HG02981 (cell line): Measurements from ENCODE around the gene KRTAP4-8.
"Not testable (repeated sequence)": the region's sequence is repeated elsewhere in the genome, so short reads cannot be mapped to it uniquely, and the experiment has no call there.

Source experiments
- ATAC-seq: cut with Tn5 transposase; IDR thresholded peaks from one replicate; pipeline ENCODE4 v1.9.1; 2021; ENCODE audit warnings: mild to moderate bottlenecking, moderate library complexity; ENCODE audit not compliant: unreplicated experiment

The KRTAP4-8 gene

GRCh38 chr17:41108728-41109386 lies 10.9 kb upstream of the KRTAP4-8 start:
- ATAC-seq = not testable (repeated sequence)

GRCh38 chr17:41107941-41108450 lies 10.1 kb upstream of the KRTAP4-8 start:
- no peak for ATAC-seq

GRCh38 chr17:41105347-41105746 lies 7.4 kb upstream of the KRTAP4-8 start, which contains the start of gene KRTAP4-9:
KRTAP4-9 (plus strand) TSS chr17:41105389; CDS start chr17:41105389, 0 bp downstream.
- ATAC-seq = not testable (repeated sequence)

- not testable (repeated sequence) for ATAC-seq
Measured at GRCh38 chr17:41104386-41105038, 6.6 kb upstream of the KRTAP4-8 start.

- ATAC-seq = no peak
Measured at GRCh38 chr17:41103896-41104295, 6.0 kb upstream of the KRTAP4-8 start.

GRCh38 chr17:41101586-41102259 lies 3.8 kb upstream of the KRTAP4-8 start, which contains the start of gene KRTAP4-16:
KRTAP4-16 (minus strand) TSS chr17:41102209; CDS start chr17:41102209, 0 bp downstream.
- ATAC-seq = no peak

- not testable (repeated sequence) for ATAC-seq
Measured at GRCh38 chr17:41099682-41100480, 1.9 kb upstream of the KRTAP4-8 start.

- ATAC-seq = no peak
Measured at GRCh38 chr17:41098481-41098880, 539 bp upstream of the KRTAP4-8 start.

- ATAC-seq = no peak
Measured at GRCh38 chr17:41096055-41096454, 1.9 kb downstream of the KRTAP4-8 start.

GRCh38 chr17:41088760-41089352 lies 9.1 kb downstream of the KRTAP4-8 start:
- ATAC-seq = not testable (repeated sequence)

GRCh38 chr17:41084100-41084856 lies 13.7 kb downstream of the KRTAP4-8 start, which contains the start of gene KRTAP4-7:
KRTAP4-7 (plus strand) TSS chr17:41084150; CDS start chr17:41084207, 57 bp downstream.
- ATAC-seq = not testable (repeated sequence)

GRCh38 chr17:41083427-41083826 lies 14.5 kb downstream of the KRTAP4-8 start:
- ATAC-seq = not testable (repeated sequence)

- ATAC-seq = no peak
Measured at GRCh38 chr17:41082626-41083025, 15.3 kb downstream of the KRTAP4-8 start.

GRCh38 chr17:41076788-41077187 lies 21.2 kb downstream of the KRTAP4-8 start:
- no peak for ATAC-seq

GRCh38 chr17:41073676-41074075 lies 24.3 kb downstream of the KRTAP4-8 start:
- ATAC-seq = no peak

GRCh38 chr17:41071606-41072360 lies 26.2 kb downstream of the KRTAP4-8 start:
- ATAC-seq = no peak

GRCh38 chr17:41069031-41069430 lies 28.9 kb downstream of the KRTAP4-8 start:
- no peak for ATAC-seq

- ATAC-seq = no peak
Measured at GRCh38 chr17:41067281-41067680, 30.7 kb downstream of the KRTAP4-8 start.
